Neural cell (in vitro differentiated cells): ENCODE data around the gene ITGA3. TPM values are rescaled to one million over a fixed set of nuclear protein-coding genes. Genes with fewer than 3 reads are reported as not detected.

Source experiments
- H2AFZ ChIP-seq: fragments of 200-600, 300-800 bp; sonication (generic), shearing (Covaris generic); 2 replicates; pipeline ENCODE4 v1.6.0; 2014; ENCODE audit warnings: low read depth, mild to moderate bottlenecking, antibody characterized with exemption, low read length, moderate library complexity
- H3F3A ChIP-seq: fragments of 200-600 bp; shearing (Covaris generic); 2 replicates; pipeline ENCODE4 v1.6.1; 2016; ENCODE audit warnings: mild to moderate bottlenecking, moderate library complexity, mixed read lengths, antibody characterized with exemption, low read length; ENCODE audit not compliant: insufficient read depth, poor library complexity, severe bottlenecking
- H3K27ac ChIP-seq: fragments of 200-600, 300-800 bp; sonication (generic), shearing (Covaris generic); 2 replicates; pipeline ENCODE4 v1.5.1; 2014; ENCODE audit warnings: mild to moderate bottlenecking, low read length, moderate library complexity
- H3K27me3 ChIP-seq: fragments of 300-800, 200-600 bp; sonication (generic), shearing (Covaris generic); 2 replicates; pipeline ENCODE4 v1.6.0; 2014; ENCODE audit warnings: mild to moderate bottlenecking, low read depth, low read length, moderate library complexity; ENCODE audit not compliant: insufficient read depth
- H3K36me3 ChIP-seq: fragments of 300-800, 200-600 bp; sonication (generic), shearing (Covaris generic); 2 replicates; pipeline ENCODE4 v1.5.1; 2014; ENCODE audit warnings: mild to moderate bottlenecking, antibody characterized with exemption, low read length, moderate library complexity; ENCODE audit not compliant: insufficient read depth
- H3K4me2 ChIP-seq: fragments of 300-800, 200-600 bp; sonication (generic), shearing (Covaris generic); 2 replicates; pipeline ENCODE4 v1.6.0; 2014; ENCODE audit warnings: mild to moderate bottlenecking, low read length
- H3K4me3 ChIP-seq: fragments of 300-800, 200-600 bp; sonication (generic), shearing (Covaris generic); 2 replicates; pipeline ENCODE4 v1.5.1; 2014; ENCODE audit warnings: mild to moderate bottlenecking, low read length, moderate library complexity
- H3K79me2 ChIP-seq: fragments of 200-600 bp; shearing (Covaris generic); replicated peaks from 2 replicates; pipeline ENCODE4 v1.6.0; 2014; ENCODE audit warnings: mild to moderate bottlenecking, low read length, moderate library complexity; ENCODE audit not compliant: insufficient read depth
- H3K9ac ChIP-seq: fragments of 300-800, 200-600 bp; sonication (generic), shearing (Covaris generic); 2 replicates; pipeline ENCODE4 v1.6.1; 2016; ENCODE audit warnings: mild to moderate bottlenecking, low read length, mixed read lengths
- H3K9me2 ChIP-seq: fragments of 200-600 bp; shearing (Covaris generic); 2 replicates; pipeline ENCODE4 v1.6.1; 2016; ENCODE audit warnings: mild to moderate bottlenecking, low read length, mixed read lengths; ENCODE audit not compliant: insufficient read depth
- H3K9me3 ChIP-seq: fragments of 200-600, 300-800 bp; sonication (generic), shearing (Covaris generic); 2 replicates; pipeline ENCODE4 v1.6.1; 2016; ENCODE audit warnings: mild to moderate bottlenecking, mixed run types, low read length, moderate library complexity, mixed read lengths
- H4K20me1 ChIP-seq: fragments of 200-600 bp; shearing (Covaris generic); 2 replicates; pipeline ENCODE4 v1.6.1; 2016; ENCODE audit warnings: mild to moderate bottlenecking, mixed run types; ENCODE audit not compliant: insufficient read depth
- EP300 ChIP-seq: fragments of 450-650 bp; conservative IDR thresholded peaks from 2 replicates; pipeline ENCODE4 v1.6.1; 2014; ENCODE audit warnings: antibody characterized with exemption, mild to moderate bottlenecking, moderate library complexity; ENCODE audit not compliant: poor library complexity, severe bottlenecking
- EZH2 ChIP-seq: fragments of 200-600, 300-800 bp; shearing (Covaris generic), sonication (generic); IDR thresholded peaks from 2 replicates; pipeline ENCODE4 v1.6.1; 2014; ENCODE audit warnings: antibody characterized with exemption, low read length, borderline replicate concordance, mild to moderate bottlenecking; ENCODE audit not compliant: insufficient read depth, poor library complexity, severe bottlenecking
- MXI1 ChIP-seq: fragments of 450-650 bp; conservative IDR thresholded peaks from 2 replicates; pipeline ENCODE4 v1.6.1; 2014; ENCODE audit warnings: antibody characterized with exemption, mild to moderate bottlenecking; ENCODE audit not compliant: poor library complexity, severe bottlenecking
- POLR2AphosphoS5 ChIP-seq: IDR thresholded peaks from 2 replicates; pipeline ENCODE4 v1.6.1; 2012
- RAD21 ChIP-seq: fragments of 450-650 bp; conservative IDR thresholded peaks from 2 replicates; pipeline ENCODE4 v1.6.1; 2014; ENCODE audit warnings: antibody characterized with exemption, mild to moderate bottlenecking, moderate library complexity
- SMC3 ChIP-seq: fragments of 450-650 bp; conservative IDR thresholded peaks from 2 replicates; pipeline ENCODE4 v1.6.1; 2014; ENCODE audit warnings: antibody characterized with exemption, mild to moderate bottlenecking, moderate library complexity; ENCODE audit not compliant: poor library complexity
- TAF1 ChIP-seq: IDR thresholded peaks from 2 replicates; pipeline ENCODE4 v1.6.1; 2012; ENCODE audit warnings: low read depth
- polyA plus RNA-seq: library from polyadenylated mRNA; depleted of rRNA; stranded (reverse); fragments of >200 nt; gene quantifications from 2 replicates; pipeline ENCODE4 v1.2.3, GENCODE V29; 2014
- TF ChIP-seq, protein P1 (sequence below): IDR thresholded peaks from 2 replicates; pipeline ENCODE4 v1.6.1; 2012; ENCODE audit warnings: borderline replicate concordance
- TF ChIP-seq, protein P2 (sequence below): fragments of 450-650 bp; IDR thresholded peaks from 2 replicates; pipeline ENCODE4 v1.5.1; 2014; ENCODE audit warnings: antibody characterized with exemption, mild to moderate bottlenecking, moderate library complexity; ENCODE audit not compliant: poor library complexity, severe bottlenecking

Gene ITGA3
- polyA plus RNA-seq, 1 donor from 2014 or later, result 33.0 TPM

- no peak overlapping the region for H3K9ac ChIP-seq
- no peak overlapping the region for H3K4me2 ChIP-seq
- H3K27me3 ChIP-seq, result no peaks in the 10 kb centered on the region
- no peaks in the 10 kb centered on the region for H3K9me2 ChIP-seq
- H3K79me2 ChIP-seq, result no peaks in the 10 kb centered on the region
- peaks cover 4% of the 10 kb centered on the region for H3F3A ChIP-seq
- no peaks in the 10 kb centered on the region for H4K20me1 ChIP-seq
- no peaks in the 10 kb centered on the region for H3K9me3 ChIP-seq
- H3K4me3 ChIP-seq, result no peak overlapping the region
- no peak overlapping the region for H2AFZ ChIP-seq
- TF ChIP-seq, protein P1, sequence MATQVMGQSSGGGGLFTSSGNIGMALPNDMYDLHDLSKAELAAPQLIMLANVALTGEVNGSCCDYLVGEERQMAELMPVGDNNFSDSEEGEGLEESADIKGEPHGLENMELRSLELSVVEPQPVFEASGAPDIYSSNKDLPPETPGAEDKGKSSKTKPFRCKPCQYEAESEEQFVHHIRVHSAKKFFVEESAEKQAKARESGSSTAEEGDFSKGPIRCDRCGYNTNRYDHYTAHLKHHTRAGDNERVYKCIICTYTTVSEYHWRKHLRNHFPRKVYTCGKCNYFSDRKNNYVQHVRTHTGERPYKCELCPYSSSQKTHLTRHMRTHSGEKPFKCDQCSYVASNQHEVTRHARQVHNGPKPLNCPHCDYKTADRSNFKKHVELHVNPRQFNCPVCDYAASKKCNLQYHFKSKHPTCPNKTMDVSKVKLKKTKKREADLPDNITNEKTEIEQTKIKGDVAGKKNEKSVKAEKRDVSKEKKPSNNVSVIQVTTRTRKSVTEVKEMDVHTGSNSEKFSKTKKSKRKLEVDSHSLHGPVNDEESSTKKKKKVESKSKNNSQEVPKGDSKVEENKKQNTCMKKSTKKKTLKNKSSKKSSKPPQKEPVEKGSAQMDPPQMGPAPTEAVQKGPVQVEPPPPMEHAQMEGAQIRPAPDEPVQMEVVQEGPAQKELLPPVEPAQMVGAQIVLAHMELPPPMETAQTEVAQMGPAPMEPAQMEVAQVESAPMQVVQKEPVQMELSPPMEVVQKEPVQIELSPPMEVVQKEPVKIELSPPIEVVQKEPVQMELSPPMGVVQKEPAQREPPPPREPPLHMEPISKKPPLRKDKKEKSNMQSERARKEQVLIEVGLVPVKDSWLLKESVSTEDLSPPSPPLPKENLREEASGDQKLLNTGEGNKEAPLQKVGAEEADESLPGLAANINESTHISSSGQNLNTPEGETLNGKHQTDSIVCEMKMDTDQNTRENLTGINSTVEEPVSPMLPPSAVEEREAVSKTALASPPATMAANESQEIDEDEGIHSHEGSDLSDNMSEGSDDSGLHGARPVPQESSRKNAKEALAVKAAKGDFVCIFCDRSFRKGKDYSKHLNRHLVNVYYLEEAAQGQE, result no peak
- TF ChIP-seq EP300, result no peak
- no peak for TF ChIP-seq RAD21
- no peak for TF ChIP-seq POLR2AphosphoS5
- TF ChIP-seq, protein P2, sequence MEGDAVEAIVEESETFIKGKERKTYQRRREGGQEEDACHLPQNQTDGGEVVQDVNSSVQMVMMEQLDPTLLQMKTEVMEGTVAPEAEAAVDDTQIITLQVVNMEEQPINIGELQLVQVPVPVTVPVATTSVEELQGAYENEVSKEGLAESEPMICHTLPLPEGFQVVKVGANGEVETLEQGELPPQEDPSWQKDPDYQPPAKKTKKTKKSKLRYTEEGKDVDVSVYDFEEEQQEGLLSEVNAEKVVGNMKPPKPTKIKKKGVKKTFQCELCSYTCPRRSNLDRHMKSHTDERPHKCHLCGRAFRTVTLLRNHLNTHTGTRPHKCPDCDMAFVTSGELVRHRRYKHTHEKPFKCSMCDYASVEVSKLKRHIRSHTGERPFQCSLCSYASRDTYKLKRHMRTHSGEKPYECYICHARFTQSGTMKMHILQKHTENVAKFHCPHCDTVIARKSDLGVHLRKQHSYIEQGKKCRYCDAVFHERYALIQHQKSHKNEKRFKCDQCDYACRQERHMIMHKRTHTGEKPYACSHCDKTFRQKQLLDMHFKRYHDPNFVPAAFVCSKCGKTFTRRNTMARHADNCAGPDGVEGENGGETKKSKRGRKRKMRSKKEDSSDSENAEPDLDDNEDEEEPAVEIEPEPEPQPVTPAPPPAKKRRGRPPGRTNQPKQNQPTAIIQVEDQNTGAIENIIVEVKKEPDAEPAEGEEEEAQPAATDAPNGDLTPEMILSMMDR, result no peak
- TF ChIP-seq MXI1, result no peak
- no peak for TF ChIP-seq SMC3
- TF ChIP-seq EZH2, result no peak
- no peak for TF ChIP-seq TAF1
- H3K36me3 ChIP-seq, result no peaks in the 10 kb centered on the region
- H3K27ac ChIP-seq, result no peak overlapping the region
Measured at GRCh38 chr17:50051606-50052005, 4.3 kb upstream of the ITGA3 start.

- Histone ChIP-seq H3K36me3 (no peaks in the 10 kb centered on the region), H3K4me2 (no peak overlapping the region), H2AFZ (no peak overlapping the region), H3K9ac (no peak overlapping the region), H3K27ac (no peak overlapping the region), H3K79me2 (no peaks in the 10 kb centered on the region), H3K4me3 (no peak overlapping the region), H3K27me3 (no peaks in the 10 kb centered on the region), H3K9me3 (no peaks in the 10 kb centered on the region), H3K9me2 (no peaks in the 10 kb centered on the region), H4K20me1 (no peaks in the 10 kb centered on the region), H3F3A (peaks cover 4% of the 10 kb centered on the region)
- TF ChIP-seq TAF1 (no peak), MXI1 (no peak), POLR2AphosphoS5 (no peak), RAD21 (no peak), EP300 (no peak), SMC3 (no peak)
Measured at GRCh38 chr17:50052241-50052796, 3.6 kb upstream of the ITGA3 start.
